ENCODE data around the gene CFAP54.

DNA sequence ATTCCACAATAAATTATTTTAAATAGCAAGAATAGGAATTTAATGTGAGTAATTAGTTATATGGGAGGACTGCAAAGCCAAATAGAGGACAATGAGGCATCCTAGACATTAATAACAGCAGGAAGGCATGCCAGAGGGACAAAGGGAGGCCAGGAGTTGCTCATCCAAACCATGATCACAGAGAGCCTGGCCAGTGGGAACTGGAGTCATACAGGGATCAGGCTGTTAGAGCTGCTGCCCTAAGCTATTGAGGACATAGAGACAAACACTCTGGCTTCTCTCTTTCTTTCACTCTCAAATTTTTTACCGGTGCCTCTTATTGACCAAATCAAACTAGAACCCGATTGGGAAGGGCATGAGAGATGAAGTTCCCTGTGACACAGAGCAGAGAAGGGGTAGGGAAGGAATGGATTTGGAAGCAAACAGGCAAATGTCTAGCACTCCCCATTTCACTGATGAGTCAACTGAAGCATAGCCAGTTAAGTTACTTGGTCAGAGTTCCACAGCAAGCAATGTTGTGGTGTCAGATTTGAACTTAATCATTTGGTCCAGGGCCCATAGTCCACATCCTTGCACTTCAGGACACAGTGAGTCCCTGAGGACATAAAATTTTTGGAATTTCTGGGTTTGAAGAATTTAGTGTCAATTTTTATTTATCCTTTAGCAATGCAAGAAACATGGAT, 17.9 kb upstream of the CFAP54 start:
- TF ChIP-seq, protein P1, sequence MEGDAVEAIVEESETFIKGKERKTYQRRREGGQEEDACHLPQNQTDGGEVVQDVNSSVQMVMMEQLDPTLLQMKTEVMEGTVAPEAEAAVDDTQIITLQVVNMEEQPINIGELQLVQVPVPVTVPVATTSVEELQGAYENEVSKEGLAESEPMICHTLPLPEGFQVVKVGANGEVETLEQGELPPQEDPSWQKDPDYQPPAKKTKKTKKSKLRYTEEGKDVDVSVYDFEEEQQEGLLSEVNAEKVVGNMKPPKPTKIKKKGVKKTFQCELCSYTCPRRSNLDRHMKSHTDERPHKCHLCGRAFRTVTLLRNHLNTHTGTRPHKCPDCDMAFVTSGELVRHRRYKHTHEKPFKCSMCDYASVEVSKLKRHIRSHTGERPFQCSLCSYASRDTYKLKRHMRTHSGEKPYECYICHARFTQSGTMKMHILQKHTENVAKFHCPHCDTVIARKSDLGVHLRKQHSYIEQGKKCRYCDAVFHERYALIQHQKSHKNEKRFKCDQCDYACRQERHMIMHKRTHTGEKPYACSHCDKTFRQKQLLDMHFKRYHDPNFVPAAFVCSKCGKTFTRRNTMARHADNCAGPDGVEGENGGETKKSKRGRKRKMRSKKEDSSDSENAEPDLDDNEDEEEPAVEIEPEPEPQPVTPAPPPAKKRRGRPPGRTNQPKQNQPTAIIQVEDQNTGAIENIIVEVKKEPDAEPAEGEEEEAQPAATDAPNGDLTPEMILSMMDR (IDR thresholded peaks at IDR 0.05), result no peak
- TF ChIP-seq NFIC (IDR thresholded peaks at IDR 0.05; ENCODE audit: borderline replicate concordance) (no peak), FOXM1 (IDR thresholded peaks at IDR 0.05; ENCODE audit: low read depth) (no peak), EZH2phosphoT487 (IDR thresholded peaks at IDR 0.05; ENCODE audit: borderline replicate concordance, low read depth) (no peak), YY1 (IDR thresholded peaks at IDR 0.05; ENCODE audit: low read depth) (no peak), RAD21 (IDR thresholded peaks at IDR 0.05; ENCODE audit: low read length) (no peak), TCF12 (IDR thresholded peaks at IDR 0.05) (no peak), TEAD4 (IDR thresholded peaks at IDR 0.05; ENCODE audit: borderline replicate concordance, insufficient read depth) (no peak), EP300 (IDR thresholded peaks at IDR 0.05; ENCODE audit: borderline replicate concordance in 1 of 2, low read depth in 1 of 2, low read length in 1 of 2) (no peak), POLR2AphosphoS5 (IDR thresholded peaks at IDR 0.05; ENCODE audit: low read depth, low read length) (no peak), SIN3A (IDR thresholded peaks at IDR 0.05; ENCODE audit: borderline replicate concordance, low read depth, low read length) (no peak)
- TF ChIP-seq, protein P2, sequence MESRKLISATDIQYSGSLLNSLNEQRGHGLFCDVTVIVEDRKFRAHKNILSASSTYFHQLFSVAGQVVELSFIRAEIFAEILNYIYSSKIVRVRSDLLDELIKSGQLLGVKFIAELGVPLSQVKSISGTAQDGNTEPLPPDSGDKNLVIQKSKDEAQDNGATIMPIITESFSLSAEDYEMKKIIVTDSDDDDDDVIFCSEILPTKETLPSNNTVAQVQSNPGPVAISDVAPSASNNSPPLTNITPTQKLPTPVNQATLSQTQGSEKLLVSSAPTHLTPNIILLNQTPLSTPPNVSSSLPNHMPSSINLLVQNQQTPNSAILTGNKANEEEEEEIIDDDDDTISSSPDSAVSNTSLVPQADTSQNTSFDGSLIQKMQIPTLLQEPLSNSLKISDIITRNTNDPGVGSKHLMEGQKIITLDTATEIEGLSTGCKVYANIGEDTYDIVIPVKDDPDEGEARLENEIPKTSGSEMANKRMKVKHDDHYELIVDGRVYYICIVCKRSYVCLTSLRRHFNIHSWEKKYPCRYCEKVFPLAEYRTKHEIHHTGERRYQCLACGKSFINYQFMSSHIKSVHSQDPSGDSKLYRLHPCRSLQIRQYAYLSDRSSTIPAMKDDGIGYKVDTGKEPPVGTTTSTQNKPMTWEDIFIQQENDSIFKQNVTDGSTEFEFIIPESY (IDR thresholded peaks at IDR 0.05; ENCODE audit: borderline replicate concordance, low read depth), result no peak
- TF ChIP-seq, protein P3, sequence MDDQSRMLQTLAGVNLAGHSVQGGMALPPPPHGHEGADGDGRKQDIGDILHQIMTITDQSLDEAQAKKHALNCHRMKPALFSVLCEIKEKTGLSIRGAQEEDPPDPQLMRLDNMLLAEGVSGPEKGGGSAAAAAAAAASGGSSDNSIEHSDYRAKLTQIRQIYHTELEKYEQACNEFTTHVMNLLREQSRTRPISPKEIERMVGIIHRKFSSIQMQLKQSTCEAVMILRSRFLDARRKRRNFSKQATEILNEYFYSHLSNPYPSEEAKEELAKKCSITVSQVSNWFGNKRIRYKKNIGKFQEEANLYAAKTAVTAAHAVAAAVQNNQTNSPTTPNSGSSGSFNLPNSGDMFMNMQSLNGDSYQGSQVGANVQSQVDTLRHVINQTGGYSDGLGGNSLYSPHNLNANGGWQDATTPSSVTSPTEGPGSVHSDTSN (IDR thresholded peaks at IDR 0.05), result no peak
- TF ChIP-seq, protein P4, sequence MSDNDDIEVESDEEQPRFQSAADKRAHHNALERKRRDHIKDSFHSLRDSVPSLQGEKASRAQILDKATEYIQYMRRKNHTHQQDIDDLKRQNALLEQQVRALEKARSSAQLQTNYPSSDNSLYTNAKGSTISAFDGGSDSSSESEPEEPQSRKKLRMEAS (IDR thresholded peaks at IDR 0.05; ENCODE audit: low read depth), result no peak
